ENCODE data around the gene PSMA1.
"Not testable (repeated sequence)": the region's sequence is repeated elsewhere in the genome, so short reads cannot be mapped to it uniquely, and the experiment has no call there.

Gene PSMA1

GRCh38 chr11:14538271-14538925, 18.2 kb upstream of the PSMA1 start:
- no peak overlapping the region for H3K4me3 ChIP-seq (ENCODE audit: low read length)
- DNase-seq (ENCODE audit: low read depth, low spot score) = no peak

DNA sequence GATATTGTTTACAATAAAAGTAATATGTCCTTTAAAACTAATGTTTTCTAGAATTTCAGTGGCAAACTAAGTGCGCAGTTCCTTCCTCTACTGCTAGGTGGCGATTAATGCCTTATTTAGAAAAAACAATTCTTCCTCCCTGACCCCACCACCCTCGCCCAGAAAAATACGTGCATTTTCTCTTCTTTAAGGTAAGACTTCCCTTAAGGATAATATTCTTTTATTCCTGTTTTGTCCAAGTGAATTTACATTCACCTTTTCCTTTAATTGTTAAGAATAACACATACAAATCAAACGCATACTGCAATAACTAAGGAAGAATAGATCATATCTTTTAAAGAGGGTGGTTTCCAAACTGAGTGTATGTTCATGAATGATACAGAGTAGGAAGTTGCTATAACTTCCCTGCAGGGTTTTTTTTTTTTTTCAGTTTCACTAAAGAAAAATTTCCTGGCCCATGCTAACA, 17.0 kb upstream of the PSMA1 start:
- DNase-seq (ENCODE audit: low read depth, low spot score) = peak; percentile 41

GRCh38 chr11:14535166-14535565, 15.0 kb upstream of the PSMA1 start:
- DNase-seq (ENCODE audit: low read depth, low spot score); H3K4me3 ChIP-seq (ENCODE audit: low read length): not testable (repeated sequence)

More for the DNA sequence above, 17.0 kb upstream of the PSMA1 start:
- H3K4me3 ChIP-seq (ENCODE audit: low read length) = peak overlapping the region; percentile 15; the same call in 1 of the 2 replicates

DNA sequence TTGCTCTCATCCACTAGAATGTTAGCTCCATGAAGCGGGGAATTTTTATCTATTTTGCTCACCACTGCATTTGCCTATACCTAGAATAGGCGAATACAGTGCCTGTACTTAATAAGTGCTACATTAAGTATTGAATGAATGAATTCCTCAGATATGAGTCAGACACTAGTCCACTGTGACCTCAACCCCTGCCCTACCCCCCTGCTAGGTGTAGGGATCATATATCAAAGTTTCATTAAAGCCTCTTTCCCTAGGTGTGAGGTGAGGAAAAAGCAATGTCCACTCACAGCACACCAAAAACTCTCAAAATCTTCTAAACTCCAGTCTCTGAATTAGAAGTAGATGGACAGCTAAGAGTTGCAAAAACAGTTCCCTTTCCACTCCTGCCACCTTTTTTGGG, 9.8 kb upstream of the PSMA1 start:
- no peak overlapping the region for H3K4me3 ChIP-seq (ENCODE audit: low read length)
- no peak for DNase-seq (ENCODE audit: low read depth, low spot score)

DNA sequence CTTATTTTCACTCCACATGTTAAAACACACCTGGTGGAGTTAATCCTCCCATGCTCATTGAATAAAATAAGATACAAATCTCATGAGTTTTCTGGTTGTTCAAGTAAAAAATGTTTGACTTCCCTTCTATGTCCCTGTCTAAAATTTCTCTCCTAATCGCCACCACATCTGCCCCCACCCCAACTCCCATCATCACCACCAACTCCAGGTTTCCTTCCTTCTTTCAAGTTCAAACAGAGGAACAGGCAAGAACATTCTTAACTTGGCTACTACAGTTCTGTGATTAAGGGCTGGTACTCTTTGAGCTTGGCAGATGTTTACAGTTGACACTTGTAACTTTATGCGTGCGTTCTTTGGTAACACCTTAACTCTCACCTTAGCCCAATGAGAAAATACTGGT, 9.1 kb upstream of the PSMA1 start:
- no peak overlapping the region for H3K4me3 ChIP-seq (ENCODE audit: low read length)
- DNase-seq (ENCODE audit: low read depth, low spot score) = no peak

DNA sequence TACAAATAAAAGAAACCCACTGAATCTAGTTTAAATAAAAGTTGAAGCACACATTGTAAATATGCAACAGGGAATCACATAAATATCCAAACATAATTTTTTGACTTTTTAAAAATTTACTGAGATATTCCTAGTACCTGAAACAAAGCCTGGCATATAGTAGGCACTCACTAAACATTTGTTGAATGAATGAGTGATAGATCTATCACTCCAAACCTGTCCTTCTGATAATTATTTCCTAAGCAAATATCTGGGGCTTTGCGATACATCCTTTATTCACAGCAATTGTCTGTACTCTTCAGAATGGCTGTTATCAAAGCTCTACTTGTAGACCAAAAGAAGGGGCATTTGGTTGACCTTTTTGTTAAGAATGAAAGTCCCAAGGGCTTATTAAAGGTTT, 2.6 kb upstream of the PSMA1 start:
- DNase-seq (ENCODE audit: low read depth, low spot score) = no peak
- no peak overlapping the region for H3K4me3 ChIP-seq (ENCODE audit: low read length)

- H3K4me3 ChIP-seq (ENCODE audit: low read length) = no peak overlapping the region
- no peak for DNase-seq (ENCODE audit: low read depth, low spot score)
Observed at GRCh38 chr11:14522245-14522644, 2.1 kb upstream of the PSMA1 start.

DNA sequence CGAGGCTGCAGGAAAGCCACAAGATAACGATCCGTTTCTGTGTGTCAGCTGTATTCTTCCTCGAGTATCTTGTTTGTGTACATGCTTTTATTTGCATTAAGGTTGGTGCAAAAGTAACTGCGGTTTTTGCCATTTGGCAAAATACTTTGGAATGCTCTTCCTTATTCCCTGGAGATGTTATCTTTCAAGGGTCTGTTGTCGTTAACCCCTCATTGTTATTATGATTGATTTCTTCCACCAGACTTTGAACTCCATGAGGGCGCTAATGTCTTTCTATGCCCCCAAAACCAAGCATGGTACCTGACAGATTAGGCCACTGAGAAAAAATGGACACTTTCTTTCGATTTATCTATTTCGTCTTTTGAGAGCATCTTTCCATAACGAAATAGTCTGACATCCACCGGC, 563 bp upstream of the PSMA1 start:
- DNase-seq (ENCODE audit: low read depth, low spot score) = no peak
- peak overlapping the region; percentile 80 for H3K4me3 ChIP-seq (ENCODE audit: low read length)

- H3K4me3 ChIP-seq (ENCODE audit: low read length) = peak overlapping the region; percentile 80
- DNase-seq (ENCODE audit: low read depth, low spot score) = no peak
Observed at GRCh38 chr11:14519597-14519916, 629 bp downstream of the PSMA1 start.

GRCh38 chr11:14518820-14519219, 1.4 kb downstream of the PSMA1 start:
- no peak for DNase-seq (ENCODE audit: low read depth, low spot score)
- peak overlapping the region; percentile 80 for H3K4me3 ChIP-seq (ENCODE audit: low read length)

DNA sequence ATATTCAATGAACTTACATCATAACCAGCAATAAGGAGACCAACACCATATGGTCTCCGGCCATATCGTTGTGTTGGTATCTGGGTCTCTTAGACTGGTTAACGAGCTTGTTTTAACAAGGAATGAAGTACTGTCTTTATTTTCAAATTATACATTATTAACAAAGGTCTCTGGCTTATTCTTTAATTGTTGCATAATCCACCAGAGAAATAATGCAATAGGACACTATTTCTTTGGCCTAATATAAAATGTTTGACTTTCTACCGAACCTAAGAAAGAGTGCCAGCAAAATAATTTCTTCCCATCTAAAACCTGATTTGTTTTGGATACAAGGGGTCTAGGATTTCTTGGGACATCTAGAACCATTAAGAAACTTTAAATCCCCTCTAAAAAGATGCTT, 6.4 kb downstream of the PSMA1 start:
- H3K4me3 ChIP-seq (ENCODE audit: low read length) = no peak overlapping the region
- no peak for DNase-seq (ENCODE audit: low read depth, low spot score)

GRCh38 chr11:14506532-14506931, 13.7 kb downstream of the PSMA1 start:
- DNase-seq (ENCODE audit: low read depth, low spot score) = no peak
- H3K4me3 ChIP-seq (ENCODE audit: low read length) = no peak overlapping the region

- H3K4me3 ChIP-seq (ENCODE audit: low read length) = no peak overlapping the region
- DNase-seq (ENCODE audit: low read depth, low spot score) = no peak
Observed at GRCh38 chr11:14503023-14503422, 17.2 kb downstream of the PSMA1 start.

- H3K4me3 ChIP-seq (ENCODE audit: low read length) = no peak overlapping the region
- no peak for DNase-seq (ENCODE audit: low read depth, low spot score)
Observed at GRCh38 chr11:14502039-14502438, 18.1 kb downstream of the PSMA1 start.

- DNase-seq (ENCODE audit: low read depth, low spot score) = peak; percentile 68
- peak overlapping the region; percentile 81 for H3K4me3 ChIP-seq (ENCODE audit: low read length)
Observed at GRCh38 chr11:14500181-14500651, 20.0 kb downstream of the PSMA1 start.

- peak within 1 kb of the TSS; percentile 81 for H3K4me3 ChIP-seq (ENCODE audit: low read length)
- DNase-seq (ENCODE audit: low read depth, low spot score) = peak; percentile 95
Observed at GRCh38 chr11:14499560-14500180, 20.5 kb downstream of the PSMA1 start, which contains the start of gene COPB1. COPB1 (minus strand) TSS chr11:14499811; CDS start chr11:14498928, 883 bp downstream.

- no peak for DNase-seq (ENCODE audit: low read depth, low spot score)
- peak overlapping the region; percentile 81 for H3K4me3 ChIP-seq (ENCODE audit: low read length)
Observed at GRCh38 chr11:14499178-14499559, 21.0 kb downstream of the PSMA1 start.

DNA sequence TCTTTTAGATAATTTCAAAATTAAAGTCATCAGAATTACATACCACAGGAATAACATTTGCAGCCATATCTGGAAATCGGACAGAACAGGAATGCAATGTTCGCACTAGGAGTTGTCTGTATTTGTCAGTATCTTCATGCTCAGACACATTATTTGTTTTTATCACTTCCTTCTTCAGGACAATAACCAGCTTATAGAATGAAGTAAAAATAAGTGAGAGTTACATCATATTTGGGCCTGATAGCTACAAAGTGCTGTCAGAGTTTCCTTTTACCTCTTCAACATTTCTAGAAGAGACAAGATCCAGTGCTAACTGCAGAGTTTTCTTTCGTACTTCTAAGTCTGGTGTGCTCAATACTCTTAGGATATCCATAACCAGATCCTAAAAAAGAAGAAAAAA, 39.5 kb downstream of the PSMA1 start:
- no peak for DNase-seq (ENCODE audit: low read depth, low spot score)
- no peak overlapping the region for H3K4me3 ChIP-seq (ENCODE audit: low read length)

DNA sequence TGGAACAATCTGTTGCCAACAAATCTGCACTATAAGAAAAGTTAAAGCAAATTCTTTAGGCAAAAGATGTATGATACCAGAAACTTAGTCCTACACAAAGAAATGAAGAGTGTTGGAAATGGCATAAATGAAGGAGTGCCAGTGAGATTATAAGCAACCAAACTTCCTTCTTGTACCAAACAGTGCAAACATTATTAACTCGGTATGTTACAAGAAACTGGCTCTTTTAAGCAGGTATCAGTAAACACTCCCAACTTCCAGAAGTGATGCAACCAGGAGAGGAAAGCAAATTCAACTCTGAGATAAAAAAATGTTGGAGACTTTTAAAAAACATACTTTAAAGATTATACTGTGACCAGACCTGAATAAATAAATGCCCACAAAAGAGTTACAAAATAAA, 49.1 kb downstream of the PSMA1 start:
- DNase-seq (ENCODE audit: low read depth, low spot score) = no peak
- H3K4me3 ChIP-seq (ENCODE audit: low read length) = no peak overlapping the region

- H3K4me3 ChIP-seq (ENCODE audit: low read length) = no peak overlapping the region
- DNase-seq (ENCODE audit: low read depth, low spot score) = no peak
Observed at GRCh38 chr11:14463623-14464022, 56.6 kb downstream of the PSMA1 start.

GRCh38 chr11:14460147-14460546, 60.0 kb downstream of the PSMA1 start:
- DNase-seq (ENCODE audit: low read depth, low spot score) = no peak
- no peak overlapping the region for H3K4me3 ChIP-seq (ENCODE audit: low read length)
